NAMALWA (cell line): ENCODE data around the gene ZNF433.

Experiments
- DNase-seq: peaks from one replicate; pipeline ENCODE4 v3.0.0-alpha.2; 2015; ENCODE audit warnings: low spot score

Gene ZNF433

GRCh38 chr19:11989112-11989456, 46.4 kb downstream of the ZNF433 start:
- no peak for DNase-seq

- DNase-seq, result peak; percentile 95
Measured at GRCh38 chr19:11987405-11988281, 47.8 kb downstream of the ZNF433 start.

GRCh38 chr19:11986754-11987153, 48.7 kb downstream of the ZNF433 start:
- no peak for DNase-seq

GRCh38 chr19:11984986-11985385, 50.5 kb downstream of the ZNF433 start:
- peak; percentile 73 for DNase-seq

- no peak for DNase-seq
Measured at GRCh38 chr19:11982526-11982925, 53.0 kb downstream of the ZNF433 start.

- DNase-seq, result no peak
Measured at GRCh38 chr19:11979527-11979926, 56.0 kb downstream of the ZNF433 start.

- no peak for DNase-seq
Measured at GRCh38 chr19:11978492-11979100, 56.9 kb downstream of the ZNF433 start.

- DNase-seq, result no peak
Measured at GRCh38 chr19:11973019-11973810, 62.3 kb downstream of the ZNF433 start.

- DNase-seq, result no peak
Measured at GRCh38 chr19:11971041-11971440, 64.4 kb downstream of the ZNF433 start.

- no peak for DNase-seq
Measured at GRCh38 chr19:11970174-11970573, 65.3 kb downstream of the ZNF433 start.

GRCh38 chr19:11964858-11965645, 70.4 kb downstream of the ZNF433 start, which contains the start of gene ZNF763:
Gene ZNF763 (plus strand): TSS chr19:11965040. CDS start chr19:11965209, 169 bp downstream.
- DNase-seq, result peak; percentile 95
